OCI-LY7 (cell line): ENCODE results near the gene DLGAP1.

ENCODE experiments used
- EZH2phosphoT487 ChIP-seq: fragments of 200-600 bp; sonication (generic); IDR thresholded peaks from 2 replicates; pipeline ENCODE4 v1.6.1; 2018; ENCODE audit warnings: low read depth, borderline replicate concordance, mild to moderate bottlenecking, mixed run types, antibody characterized with exemption, low read length, moderate library complexity, mixed read lengths
- TF ChIP-seq, protein P1 (sequence below): fragments of 200-600 bp; sonication (generic); conservative IDR thresholded peaks from 2 replicates; pipeline ENCODE4 v1.5.1; 2014; ENCODE audit warnings: mild to moderate bottlenecking, antibody characterized with exemption, low read length, moderate library complexity, mixed read lengths

DNA sequence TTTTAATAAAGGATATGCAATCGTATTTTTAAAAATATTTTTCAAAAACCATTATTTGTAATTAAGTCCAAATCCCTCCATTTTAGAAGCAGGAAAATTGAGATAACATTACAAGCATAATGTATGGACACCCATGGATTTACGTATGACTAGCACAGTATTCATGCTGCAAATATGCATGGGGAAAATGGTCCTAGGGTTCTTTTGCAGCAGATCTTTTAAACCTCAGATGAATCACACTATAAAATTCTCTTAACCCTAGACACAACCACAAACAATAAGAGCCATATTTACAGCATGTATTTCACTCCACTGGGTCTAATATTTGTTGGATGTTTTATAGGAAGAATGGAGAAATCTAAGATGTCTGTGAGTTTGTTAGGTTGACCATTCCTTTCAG lies 551.8 kb downstream of the DLGAP1 start:
- TF ChIP-seq, protein P1, sequence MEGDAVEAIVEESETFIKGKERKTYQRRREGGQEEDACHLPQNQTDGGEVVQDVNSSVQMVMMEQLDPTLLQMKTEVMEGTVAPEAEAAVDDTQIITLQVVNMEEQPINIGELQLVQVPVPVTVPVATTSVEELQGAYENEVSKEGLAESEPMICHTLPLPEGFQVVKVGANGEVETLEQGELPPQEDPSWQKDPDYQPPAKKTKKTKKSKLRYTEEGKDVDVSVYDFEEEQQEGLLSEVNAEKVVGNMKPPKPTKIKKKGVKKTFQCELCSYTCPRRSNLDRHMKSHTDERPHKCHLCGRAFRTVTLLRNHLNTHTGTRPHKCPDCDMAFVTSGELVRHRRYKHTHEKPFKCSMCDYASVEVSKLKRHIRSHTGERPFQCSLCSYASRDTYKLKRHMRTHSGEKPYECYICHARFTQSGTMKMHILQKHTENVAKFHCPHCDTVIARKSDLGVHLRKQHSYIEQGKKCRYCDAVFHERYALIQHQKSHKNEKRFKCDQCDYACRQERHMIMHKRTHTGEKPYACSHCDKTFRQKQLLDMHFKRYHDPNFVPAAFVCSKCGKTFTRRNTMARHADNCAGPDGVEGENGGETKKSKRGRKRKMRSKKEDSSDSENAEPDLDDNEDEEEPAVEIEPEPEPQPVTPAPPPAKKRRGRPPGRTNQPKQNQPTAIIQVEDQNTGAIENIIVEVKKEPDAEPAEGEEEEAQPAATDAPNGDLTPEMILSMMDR: no peak
- no peak for TF ChIP-seq EZH2phosphoT487
